Stimulated activated CD4-positive, alpha-beta T cell treated with anti-CD3 and anti-CD28 coated beads, Interleukin-1b, Interleukin-23, amount 100 ng/mL, for 1 hour (primary cell): ENCODE results near the gene OR10G6.
"Not testable (repeated sequence)": the region's sequence is repeated elsewhere in the genome, so short reads cannot be mapped to it uniquely, and the experiment has no call there.

ENCODE experiments used
- DNase-seq, 2 donors: peaks; one replicate each; pipeline ENCODE4 v3.0.0-alpha.2; 2020; ENCODE audit warnings: low read depth in 2 of 2

The OR10G6 gene, protein sequence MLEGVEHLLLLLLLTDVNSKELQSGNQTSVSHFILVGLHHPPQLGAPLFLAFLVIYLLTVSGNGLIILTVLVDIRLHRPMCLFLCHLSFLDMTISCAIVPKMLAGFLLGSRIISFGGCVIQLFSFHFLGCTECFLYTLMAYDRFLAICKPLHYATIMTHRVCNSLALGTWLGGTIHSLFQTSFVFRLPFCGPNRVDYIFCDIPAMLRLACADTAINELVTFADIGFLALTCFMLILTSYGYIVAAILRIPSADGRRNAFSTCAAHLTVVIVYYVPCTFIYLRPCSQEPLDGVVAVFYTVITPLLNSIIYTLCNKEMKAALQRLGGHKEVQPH

DNA sequence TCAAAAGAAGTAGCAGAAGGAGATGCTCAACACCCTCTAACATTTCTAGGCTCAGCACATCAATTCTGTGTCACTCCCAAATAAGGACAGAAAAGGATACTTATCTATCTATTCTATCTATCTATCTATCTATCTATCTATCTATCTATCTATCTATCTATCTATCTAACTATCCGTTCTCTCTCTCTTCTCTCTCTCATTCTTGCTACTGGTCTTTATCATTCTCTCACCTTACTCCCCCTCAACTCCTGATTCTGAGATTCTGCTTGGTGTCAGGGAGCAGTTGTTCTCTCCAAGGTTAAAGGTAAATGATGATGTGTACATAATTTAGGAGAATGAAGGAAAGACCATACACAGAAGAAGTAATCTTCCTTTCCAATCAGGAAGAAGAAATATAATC is at the start of gene OR10G6:
Gene OR10G6 (minus strand): TSS at position 43 of the 400 bp plus-strand sequence. CDS start 0 bp downstream, at position 43.
- DNase-seq = no peak

DNA sequence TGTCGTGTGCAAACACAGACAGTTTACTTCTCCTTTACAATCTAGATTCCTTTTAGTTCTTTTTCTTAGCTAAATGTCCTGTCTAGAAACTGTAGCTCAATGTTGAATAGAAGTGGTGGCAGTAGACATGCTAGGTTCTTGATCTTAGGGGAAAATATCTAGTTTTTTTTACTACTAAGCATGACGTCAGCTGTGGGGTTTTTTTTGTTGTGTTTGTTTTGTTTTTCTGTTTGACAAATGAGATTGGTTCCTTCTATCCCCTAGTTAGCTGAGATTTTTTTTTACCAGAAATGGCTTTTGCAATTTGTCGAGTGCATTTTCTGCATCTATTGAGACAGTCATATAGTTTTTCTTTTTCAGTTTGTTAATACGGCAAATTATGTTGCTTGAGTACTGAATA is 48.5 kb upstream of the OR10G6 start:
- no peak for DNase-seq

DNA sequence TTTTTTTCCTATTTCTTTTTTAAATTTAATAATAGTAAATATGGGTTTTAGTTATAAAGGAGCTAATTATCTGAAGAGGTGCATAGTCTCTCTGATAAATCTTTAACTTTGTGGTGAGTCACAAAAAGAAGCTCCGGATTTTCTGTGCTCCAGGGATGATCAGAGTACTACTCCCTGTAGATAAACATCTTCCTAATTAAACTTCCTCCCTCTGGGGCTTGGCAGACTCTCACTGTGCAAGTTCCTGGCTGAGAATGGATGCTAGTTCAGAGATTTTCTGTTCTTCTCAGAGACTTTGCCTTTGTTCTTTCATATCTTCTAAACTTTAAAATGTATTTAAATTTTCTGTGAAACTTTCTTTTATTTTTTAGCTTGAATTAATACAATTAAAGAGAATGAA is 46.3 kb upstream of the OR10G6 start, which contains the start of gene OR10G7:
Gene OR10G7 (minus strand): TSS at position 72 of the 400 bp plus-strand sequence. CDS start 2,324 bp downstream, outside the sequence.
- DNase-seq = no peak

DNA sequence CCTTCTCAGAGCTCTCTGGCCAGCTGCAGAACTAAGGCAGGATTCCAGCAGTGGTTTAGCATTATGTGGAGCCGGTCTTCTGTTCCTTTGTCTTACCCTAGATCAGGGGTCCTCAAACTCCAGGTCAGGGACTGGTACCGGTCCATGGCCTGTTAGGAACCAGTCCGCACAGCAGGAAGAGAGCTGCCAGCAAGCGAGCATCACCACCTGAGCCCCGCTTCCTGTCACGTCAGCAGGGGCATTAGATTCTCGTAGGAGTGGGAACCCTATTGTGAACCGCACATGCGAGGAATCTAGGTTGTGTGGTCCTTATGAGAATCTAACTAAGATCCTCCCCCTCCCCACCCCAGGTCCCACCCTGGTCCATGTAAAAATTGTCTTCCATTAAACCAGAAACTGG is 44.6 kb upstream of the OR10G6 start:
- no peak for DNase-seq

DNA sequence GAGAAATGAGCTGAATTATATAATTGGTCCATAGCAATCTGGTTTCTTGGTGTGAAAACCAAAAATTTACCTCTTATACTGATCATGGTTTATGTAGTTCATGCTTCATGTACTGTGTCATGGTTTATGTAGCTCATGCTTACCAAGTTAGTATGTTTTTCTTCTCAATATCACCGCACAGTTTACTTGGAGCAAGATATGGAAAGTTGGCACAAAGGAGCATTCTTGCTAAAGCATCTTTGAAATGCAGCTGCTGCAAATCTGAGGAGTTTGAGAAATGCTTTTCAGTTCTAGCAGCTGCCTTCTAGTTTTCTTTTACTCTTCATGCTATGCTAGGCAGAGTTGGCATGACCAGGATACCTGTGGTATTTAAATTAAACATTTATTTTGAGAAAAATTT is 41.7 kb upstream of the OR10G6 start:
- no peak for DNase-seq

DNA sequence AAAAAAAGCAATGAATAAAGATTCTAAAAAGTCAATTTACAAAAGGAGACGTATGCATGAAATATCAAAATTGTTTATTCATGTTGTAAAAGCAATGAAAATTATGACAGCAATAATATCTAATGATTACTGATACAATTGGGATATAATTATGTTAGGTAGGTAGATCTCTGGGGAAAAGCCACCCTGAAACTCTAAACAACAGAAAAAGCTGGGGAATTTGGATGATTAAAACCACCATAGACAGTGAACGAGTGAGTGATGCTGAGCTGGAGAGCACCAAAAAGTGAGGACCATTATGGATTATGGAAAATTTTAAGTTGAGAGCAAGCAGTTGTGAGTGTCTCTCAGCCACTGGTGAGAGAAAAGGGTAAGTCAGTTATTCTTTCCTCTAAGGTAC is 31.5 kb upstream of the OR10G6 start, which contains the start of gene OR10G8:
Gene OR10G8 (plus strand): TSS at position 301 of the 400 bp plus-strand sequence. CDS start 2,825 bp downstream, outside the sequence.
- no peak for DNase-seq

DNA sequence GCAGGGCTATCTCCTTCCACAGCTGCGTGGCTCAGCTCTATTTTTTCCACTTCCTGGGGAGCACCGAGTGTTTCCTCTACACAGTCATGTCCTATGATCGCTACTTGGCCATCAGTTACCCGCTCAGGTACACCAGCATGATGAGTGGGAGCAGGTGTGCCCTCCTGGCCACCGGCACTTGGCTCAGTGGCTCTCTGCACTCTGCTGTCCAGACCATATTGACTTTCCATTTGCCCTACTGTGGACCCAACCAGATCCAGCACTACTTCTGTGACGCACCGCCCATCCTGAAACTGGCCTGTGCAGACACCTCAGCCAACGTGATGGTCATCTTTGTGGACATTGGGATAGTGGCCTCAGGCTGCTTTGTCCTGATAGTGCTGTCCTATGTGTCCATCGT is 20.9 kb upstream of the OR10G6 start:
- DNase-seq = not testable (repeated sequence)

DNA sequence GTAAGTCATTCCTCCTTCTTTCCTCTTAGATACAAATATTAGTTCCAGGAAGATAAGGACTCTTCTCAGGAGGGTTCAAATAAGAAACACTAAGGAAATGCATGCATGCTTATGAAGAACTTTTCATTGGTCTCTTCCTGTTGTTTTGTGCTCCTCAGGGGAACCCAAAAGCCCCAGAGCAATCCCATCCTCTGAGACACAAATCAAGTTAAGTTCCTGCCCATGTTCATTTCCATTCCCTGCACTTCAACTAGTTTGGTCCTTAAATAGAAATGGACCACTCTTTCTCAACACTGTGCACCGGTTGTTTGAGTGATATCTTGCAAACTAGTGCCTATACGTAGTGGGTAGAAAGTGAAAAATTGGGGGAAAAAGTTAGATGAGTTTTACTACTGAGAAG is 17.7 kb upstream of the OR10G6 start, which contains the start of gene OR10G4:
Gene OR10G4 (plus strand): TSS at position 301 of the 400 bp plus-strand sequence. CDS start 2,578 bp downstream, outside the sequence.
- DNase-seq = no peak

DNA sequence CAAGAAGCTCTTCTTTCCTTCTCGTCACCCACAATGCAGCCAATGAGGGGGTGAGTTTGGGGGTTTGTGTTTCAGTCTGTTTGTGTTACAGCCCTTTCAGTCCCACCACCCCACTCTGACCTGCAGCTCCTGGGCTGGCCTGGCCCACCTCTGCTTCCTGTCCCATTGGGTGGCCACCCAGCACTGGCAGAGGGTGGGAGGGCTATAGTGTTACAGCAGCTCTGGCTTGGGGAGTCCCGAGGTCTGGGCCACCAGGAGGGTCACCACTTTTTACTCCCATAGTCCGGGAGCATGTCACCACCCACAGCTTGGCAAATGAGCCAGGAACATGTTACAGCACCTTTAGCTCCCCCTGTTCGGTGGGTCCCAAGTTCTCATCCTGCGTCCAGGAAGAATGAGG is 15.7 kb downstream of the OR10G6 start:
- DNase-seq = no peak

DNA sequence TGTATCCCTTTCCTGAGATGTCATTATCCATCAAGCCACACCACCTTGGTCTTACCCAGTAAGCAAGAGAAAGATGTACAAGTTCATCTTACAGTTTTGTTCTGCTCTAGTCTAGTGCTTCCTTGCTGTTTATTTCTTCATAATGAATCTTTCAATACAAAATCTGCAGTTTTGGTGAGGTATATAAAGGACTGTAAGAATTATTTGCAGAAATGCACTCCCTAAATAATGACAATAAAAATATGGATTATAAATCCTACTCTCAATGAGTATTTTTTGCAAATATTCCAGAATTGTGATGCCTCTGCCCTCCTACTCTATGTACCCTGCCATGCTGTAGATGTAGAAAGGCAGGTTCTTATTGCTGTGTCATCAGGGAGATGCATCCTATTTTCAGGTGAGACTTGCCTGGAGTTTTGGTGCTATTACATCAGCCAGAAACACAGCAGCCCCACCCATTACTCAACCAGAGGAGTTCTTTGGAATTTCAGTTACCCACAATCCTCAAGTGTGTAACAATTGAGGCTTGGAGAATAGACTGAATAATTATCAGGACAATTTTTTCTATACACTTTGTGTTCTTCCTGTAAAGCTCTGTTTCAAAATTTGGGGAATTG is 17.1 kb downstream of the OR10G6 start, which contains the start of gene OR10S1:
Gene OR10S1 (minus strand): TSS at position 51 of the 617 bp plus-strand sequence. CDS start 117 bp downstream, outside the sequence.
- no peak for DNase-seq

DNA sequence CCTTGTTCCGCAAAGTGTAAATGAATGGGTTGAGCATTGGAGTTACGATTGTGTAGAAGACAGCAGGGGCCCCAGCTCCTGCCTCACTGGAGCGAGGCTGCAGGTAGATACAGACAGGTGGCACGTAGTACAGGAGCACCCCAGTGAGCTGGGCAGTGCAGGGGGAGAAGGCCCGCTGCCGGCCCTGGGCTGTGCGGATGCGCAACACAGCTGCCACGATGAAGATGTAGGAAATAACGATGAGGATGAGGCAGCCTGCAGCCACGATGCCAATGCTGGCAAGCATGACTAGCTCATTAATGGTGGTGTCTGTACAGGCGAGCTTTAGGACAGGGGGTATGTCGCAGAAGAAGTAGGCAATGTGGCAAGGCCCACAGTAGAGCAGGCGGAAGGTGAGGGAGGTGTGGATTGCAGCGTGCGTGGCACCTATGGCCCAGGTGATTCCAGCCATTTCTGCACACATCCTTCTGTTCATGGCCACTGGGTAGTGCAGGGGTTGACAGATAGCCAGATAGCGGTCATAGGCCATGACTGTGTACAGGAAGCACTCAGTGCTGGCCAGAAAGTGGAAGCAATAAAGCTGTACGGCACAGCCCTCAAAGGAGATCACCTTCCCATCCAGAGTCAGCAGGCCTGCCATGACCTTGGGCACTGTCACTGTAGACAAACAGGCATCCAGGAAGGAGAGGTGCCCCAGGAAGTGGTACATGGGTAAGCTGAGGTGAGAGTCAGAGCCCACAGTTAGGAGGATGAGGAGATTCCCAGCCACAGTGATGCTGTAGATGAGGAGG is 18.0 kb downstream of the OR10G6 start:
- no peak for DNase-seq

DNA sequence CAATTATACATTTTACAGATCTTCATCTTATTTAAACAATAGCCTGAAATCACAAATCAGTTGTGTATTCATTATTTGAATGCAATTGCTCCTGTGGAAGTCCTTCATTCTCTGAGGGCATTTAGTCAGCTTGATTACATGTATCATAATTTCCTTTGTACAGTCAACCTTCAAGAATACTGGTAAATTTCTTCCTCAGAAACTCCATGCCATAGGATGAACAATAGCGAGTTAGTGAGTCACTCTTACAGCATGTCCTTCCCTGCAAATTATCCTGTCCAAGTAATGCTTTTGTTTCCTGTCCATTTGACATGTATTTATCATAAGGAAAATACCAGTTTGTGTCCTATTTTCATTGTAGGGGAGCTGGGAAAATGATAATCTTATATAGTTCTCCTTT is 21.1 kb downstream of the OR10G6 start:
- no peak for DNase-seq

DNA sequence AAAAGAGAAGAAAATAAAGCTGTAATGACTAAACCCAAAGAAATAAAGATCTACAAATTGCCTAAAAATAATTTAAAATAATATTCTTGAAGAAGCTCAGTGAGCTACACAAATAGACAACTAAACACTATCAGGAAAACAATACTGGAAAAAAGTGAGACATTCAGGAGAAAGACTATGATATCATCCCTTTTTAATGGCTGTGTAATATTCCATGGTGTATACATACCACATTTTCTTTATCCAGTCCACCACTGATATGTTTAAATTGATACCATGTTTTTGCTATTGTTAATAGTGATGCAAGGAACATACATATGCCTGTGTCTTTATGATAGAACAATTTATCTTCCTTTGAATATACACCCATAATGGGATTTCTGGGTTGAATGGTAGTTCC is 38.2 kb downstream of the OR10G6 start:
- no peak for DNase-seq

DNA sequence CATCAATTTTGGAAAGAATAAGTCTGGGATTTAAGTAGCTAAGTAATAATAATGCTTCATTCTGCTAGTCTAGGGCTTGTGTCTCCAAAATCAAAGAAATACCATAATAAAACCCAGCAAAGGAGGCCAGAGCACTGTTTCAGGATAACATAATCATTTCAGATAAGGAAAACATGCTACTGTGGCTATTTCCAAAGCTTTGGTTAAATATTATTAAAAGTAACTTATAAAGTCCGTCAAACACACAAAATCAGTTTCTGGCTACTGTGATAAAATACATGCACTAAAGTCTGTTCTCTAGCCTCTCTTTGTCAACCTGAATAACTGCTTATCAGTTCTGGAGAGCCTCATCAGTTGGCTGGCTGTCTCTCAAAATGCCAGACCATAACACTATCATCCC is 49.8 kb downstream of the OR10G6 start:
- no peak for DNase-seq
